K562 (cell line): ENCODE data around the gene SDC3. TPM values are rescaled to one million over a fixed set of nuclear protein-coding genes. Genes with fewer than 3 reads are reported as not detected.

Experiments
- DIDO1 ChIP-seq: fragments of 450-650 bp; IDR thresholded peaks from 2 replicates; pipeline ENCODE4 v1.6.1; 2016; ENCODE audit warnings: low read depth, missing biosample characterization, missing genetic modification characterization
- HSF4 ChIP-seq: fragments of 250-450 bp; sonication (Bioruptor Pico); IDR thresholded peaks from 2 replicates; pipeline ENCODE4 v2.1.2; 2022; ENCODE audit warnings: mild to moderate bottlenecking, moderate library complexity, borderline replicate concordance
- NUFIP1 ChIP-seq: fragments of 450-650 bp; IDR thresholded peaks from 2 replicates; pipeline ENCODE4 v1.6.1; 2018; ENCODE audit not compliant: partially characterized antibody
- PPARD ChIP-seq: fragments of 250-450 bp; sonication (Bioruptor Pico); IDR thresholded peaks from 2 replicates; pipeline ENCODE4 v1.8.0; 2022; ENCODE audit warnings: inconsistent platforms, mild to moderate bottlenecking, moderate library complexity
- REST ChIP-seq, 2 experiments: fragments of 450-650 bp; formaldehyde crosslinking in 1 of 2; IDR thresholded peaks; 2 replicates each; pipeline versions ENCODE4 v1.4.0 to v1.6.1; 2014 to 2020; ENCODE audit warnings: mild to moderate bottlenecking in 2 of 2, borderline replicate concordance in 1 of 2, low read depth in 1 of 2
- TCF3 ChIP-seq: sonication (generic); formaldehyde crosslinking; IDR thresholded peaks from 2 replicates; pipeline ENCODE4 v1.4.0; 2020; ENCODE audit warnings: mild to moderate bottlenecking, missing genetic modification reagents
- TCFL5 ChIP-seq: fragments of 250-450 bp; sonication (Bioruptor Pico); conservative IDR thresholded peaks from 2 replicates; pipeline ENCODE4 v1.6.1; 2021; ENCODE audit warnings: mild to moderate bottlenecking, moderate library complexity, matching md5 sums
- TEAD2 ChIP-seq: fragments of 450-650 bp; IDR thresholded peaks from 2 replicates; pipeline ENCODE4 v1.6.1; 2016; ENCODE audit warnings: missing genetic modification characterization, control low read depth, missing compliant biosample characterization
- ZHX1 ChIP-seq: fragments of 150-350 bp; conservative IDR thresholded peaks from 2 replicates; pipeline ENCODE4 v1.6.1; 2014; ENCODE audit warnings: low read length
- ZNF175 ChIP-seq: fragments of 200-800 bp; sonication (Bioruptor generic); IDR thresholded peaks from 2 replicates; pipeline ENCODE4 v1.6.1; 2016; ENCODE audit warnings: low read depth, mild to moderate bottlenecking, missing genetic modification characterization, missing compliant biosample characterization
- ZNF197 ChIP-seq: fragments of 200-800 bp; sonication (Bioruptor generic); IDR thresholded peaks from 2 replicates; pipeline ENCODE4 v1.6.1; 2016; ENCODE audit warnings: low read depth, missing genetic modification characterization, missing compliant biosample characterization
- ZNF354B ChIP-seq: fragments of 250-450 bp; sonication (Bioruptor Pico); IDR thresholded peaks from 2 replicates; pipeline ENCODE4 v1.4.0; 2020
- ZNF79 ChIP-seq: fragments of 250-450 bp; sonication (Bioruptor Pico); IDR thresholded peaks from 2 replicates; pipeline ENCODE4 v1.4.0; 2020; ENCODE audit warnings: low read depth, mild to moderate bottlenecking, moderate library complexity
- polyA plus RNA-seq, 8 experiments: library from polyadenylated mRNA; depleted of rRNA in 4 of 8; stranded (reverse) in 5 of 8; unstranded in 3 of 8; fragments of >200 nt; fragmentation: Nextera tagmentation in 2 of 8; fragmentation: Illumina TruSeq in 1 of 8; extraction: Ambion mirVana in 2 of 8; extraction: Trizol in 1 of 8; gene quantifications; 2 replicates each; pipeline versions ENCODE4 v1.2.1 to v1.2.3, GENCODE V29; 2011 to 2014; ENCODE audit warnings: inconsistent platforms in 1 of 8, missing spikeins in 1 of 8
- total RNA-seq, 7 experiments: library from RNA; depleted of rRNA in 6 of 7; stranded (reverse); fragments of >200 nt in 6 of 7; fragmentation: Illumina TruSeq in 2 of 7; extraction: Trizol in 2 of 7; gene quantifications; 2 replicates each; pipeline versions ENCODE4 v1.2.1 to v1.2.3, GENCODE V29; 2011 to 2021; ENCODE audit warnings: low replicate concordance in 1 of 7

Gene SDC3
- total and polyA plus RNA-seq, 9 of the 15 experiments (the other 6 are each of a cell fraction or from before 2014, with no cell fraction given) = 0.38 to 44.1 (median 12.1) TPM

- TF ChIP-seq REST (IDR thresholded peaks at IDR 0.05; ENCODE audit: borderline replicate concordance) = peak; percentile 66
- TF ChIP-seq REST (CRISPR knock-in tag; IDR thresholded peaks at IDR 0.05; ENCODE audit: low read depth) = no peak; the same call in none of the 2 replicates
- TF ChIP-seq ZNF354B (CRISPR knock-in tag) = peak; percentile 91
- TF ChIP-seq TCFL5 (CRISPR knock-in tag) = peak; percentile 88
- TF ChIP-seq TEAD2 (tag) = peak; percentile 93
- peak; percentile 59; the same call in 1 of the 2 replicates for TF ChIP-seq PPARD
- peak; percentile 100 for TF ChIP-seq ZNF175
- peak; percentile 99 for TF ChIP-seq ZNF197 (CRISPR knock-in tag)
- peak; percentile 83 for TF ChIP-seq TCF3 (CRISPR knock-in tag)
- TF ChIP-seq ZHX1 = no peak
- peak; percentile 89 for TF ChIP-seq NUFIP1
- TF ChIP-seq HSF4 (CRISPR knock-in tag) = peak; percentile 96; the same call in 1 of the 2 replicates
- TF ChIP-seq DIDO1 (tag) = peak; percentile 83
- TF ChIP-seq ZNF79 (CRISPR knock-in tag) = peak; percentile 96
Observed at GRCh38 chr1:30872033-30872947, 36.3 kb downstream of the SDC3 start (continued).
